CD14-positive monocyte (primary cell): ENCODE data around the gene DBF4B. TPM values are rescaled to one million over a fixed set of nuclear protein-coding genes. Genes with fewer than 3 reads are reported as not detected.
"Not testable (repeated sequence)": the region's sequence is repeated elsewhere in the genome, so short reads cannot be mapped to it uniquely, and the experiment has no call there.

ENCODE experiments used
- DNase-seq, 3 donors: peaks; one replicate each; pipeline ENCODE4 v3.0.0-alpha.2; 2011 to 2022
- H2AFZ ChIP-seq: 2 replicates; pipeline ENCODE4 v1.6.0; 2012; ENCODE audit warnings: mild to moderate bottlenecking, low read depth, low read length, inconsistent platforms; ENCODE audit not compliant: insufficient read depth, poor library complexity, severe bottlenecking
- H3K27ac ChIP-seq, 2 donors: 1 replicate in 1 of 2; 2 replicates in 1 of 2; pipeline ENCODE4 v1.5.1; 2012 to 2013; ENCODE audit warnings: low read length in 2 of 2, control low read depth in 1 of 2, inconsistent platforms in 1 of 2, low read depth in 1 of 2, mild to moderate bottlenecking in 1 of 2
- H3K27me3 ChIP-seq, 2 donors: one replicate each; pipeline versions ENCODE4 v1.6.0 to v1.6.1; 2011 to 2013; ENCODE audit warnings: low read length in 2 of 2; ENCODE audit not compliant: control insufficient read depth in 2 of 2, insufficient read depth in 2 of 2
- H3K36me3 ChIP-seq, 2 donors: replicated peaks in 1 of 2; 1 replicate in 1 of 2; 2 replicates in 1 of 2; pipeline versions ENCODE4 v1.5.1 to v1.6.1; 2012 to 2013; ENCODE audit warnings: low read length in 2 of 2, control low read depth in 1 of 2, inconsistent platforms in 1 of 2, mild to moderate bottlenecking in 1 of 2; ENCODE audit not compliant: insufficient read depth in 2 of 2, control insufficient read depth in 1 of 2
- H3K4me1 ChIP-seq, 2 donors: 1 replicate in 1 of 2; 2 replicates in 1 of 2; pipeline versions ENCODE4 v1.5.1 to v1.6.1; 2012 to 2013; ENCODE audit warnings: low read length in 2 of 2, control low read depth in 1 of 2, inconsistent platforms in 1 of 2, mild to moderate bottlenecking in 1 of 2, moderate library complexity in 1 of 2; ENCODE audit not compliant: insufficient read depth in 2 of 2, control insufficient read depth in 1 of 2
- H3K4me2 ChIP-seq: replicated peaks from 2 replicates; pipeline ENCODE3; 2012; ENCODE audit warnings: low read length, moderate library complexity, mild to moderate bottlenecking; ENCODE audit not compliant: poor library complexity, severe bottlenecking; ENCODE audit errors: extremely low read depth
- H3K4me3 ChIP-seq, 3 experiments: fragments of 200-600 bp in 1 of 3; sonication (generic) in 1 of 3; replicated peaks in 1 of 3; 1 replicate in 2 of 3; 2 replicates in 1 of 3; pipeline ENCODE4 v1.5.1; 2011 to 2013; ENCODE audit warnings: low read length in 3 of 3, mild to moderate bottlenecking in 3 of 3, control low read depth in 2 of 3, low read depth in 2 of 3, inconsistent platforms in 1 of 3, moderate library complexity in 1 of 3
- H3K79me2 ChIP-seq: 2 replicates; pipeline ENCODE4 v1.6.0; 2012; ENCODE audit warnings: mild to moderate bottlenecking, control low read depth, inconsistent platforms, low read length, moderate library complexity; ENCODE audit not compliant: insufficient read depth
- H3K9ac ChIP-seq: 2 replicates; pipeline ENCODE4 v1.6.0; 2017; ENCODE audit warnings: low read length, mild to moderate bottlenecking; ENCODE audit not compliant: insufficient read depth, poor library complexity, severe bottlenecking
- H3K9me3 ChIP-seq, 2 donors: replicated peaks in 1 of 2; 1 replicate in 1 of 2; 2 replicates in 1 of 2; pipeline versions ENCODE4 v1.5.1 to v1.6.1; 2012 to 2013; ENCODE audit warnings: low read length in 2 of 2, control low read depth in 1 of 2; ENCODE audit not compliant: control insufficient read depth in 1 of 2, insufficient read depth in 1 of 2
- H4K20me1 ChIP-seq: 2 replicates; pipeline ENCODE4 v1.6.0; 2012; ENCODE audit warnings: mild to moderate bottlenecking, low read length, control low read depth, moderate library complexity; ENCODE audit not compliant: insufficient read depth
- H3K27ac Mint-ChIP-seq, 7 donors: one replicate each; pipeline ENCODE4 v1.8.0; 2020; ENCODE audit warnings: mild to moderate bottlenecking in 7 of 7, mixed read lengths in 7 of 7, moderate library complexity in 6 of 7, inconsistent platforms in 2 of 7
- H3K27me3 Mint-ChIP-seq, 3 donors: one replicate each; pipeline ENCODE4 v1.8.0; 2021 to 2022; ENCODE audit warnings: low read depth in 3 of 3, mild to moderate bottlenecking in 3 of 3, mixed read lengths in 3 of 3, moderate library complexity in 3 of 3, inconsistent platforms in 1 of 3
- H3K36me3 Mint-ChIP-seq, 2 donors: one replicate each; pipeline ENCODE4 v1.8.0; 2020; ENCODE audit warnings: mixed read lengths in 2 of 2, inconsistent platforms in 1 of 2, mild to moderate bottlenecking in 1 of 2
- H3K4me1 Mint-ChIP-seq: one replicate; pipeline ENCODE4 v1.8.0; 2020; ENCODE audit warnings: mild to moderate bottlenecking, mixed read lengths
- H3K4me3 Mint-ChIP-seq, 2 donors: one replicate each; pipeline ENCODE4 v1.8.0; 2020; ENCODE audit warnings: mild to moderate bottlenecking in 2 of 2, mixed read lengths in 2 of 2, moderate library complexity in 1 of 2
- H3K9me3 Mint-ChIP-seq, 7 donors: one replicate each; pipeline ENCODE4 v1.8.0; 2020 to 2022; ENCODE audit warnings: mixed read lengths in 7 of 7, mild to moderate bottlenecking in 6 of 7, moderate library complexity in 6 of 7, inconsistent platforms in 2 of 7
- CTCF ChIP-seq: fragments of 200-600 bp; IDR thresholded peaks from one replicate; pipeline ENCODE4 v1.8.0; 2022; ENCODE audit warnings: antibody characterized with exemption, mild to moderate bottlenecking
- WGBS: methylation state at CpG from one replicate; pipeline ENCODE4 v1.1.5; 2013; ENCODE audit warnings: missing lambda C conversion rate; ENCODE audit not compliant: insufficient coverage; 5-methylcytosine and 5-hydroxymethylcytosine counted together
- intact Hi-C, 2 donors: fragments of 100-400 bp; cut with micrococcal nuclease; formaldehyde crosslinking; loops; one replicate each; pipeline versions ENCODE4 v1.15.0 to v1.15.1; 2023
- polyA plus RNA-seq, 3 donors: library from polyadenylated mRNA; depleted of rRNA in 1 of 3; unstranded in 2 of 3; stranded (reverse) in 1 of 3; fragments of 300-500 nt in 2 of 3; fragments of >200 nt in 1 of 3; fragmentation: Illumina TruSeq in 2 of 3; gene quantifications; 1 replicate in 2 of 3; 2 replicates in 1 of 3; pipeline ENCODE4 v1.2.3, GENCODE V29; 2012 to 2021

Gene DBF4B
- polyA plus RNA-seq, 3 donors: 0.23 to 2.9 (median 0.34) TPM

GRCh38 chr17:44754276-44754675 lies 45.8 kb downstream of the DBF4B start:
- intact Hi-C loops: no loop called here
- H2AFZ ChIP-seq: no peak overlapping the region
- H3K79me2 ChIP-seq: no peaks in the 10 kb centered on the region
- H3K27ac Mint-ChIP-seq: no peak overlapping the region
- H3K36me3 ChIP-seq: peaks cover 19 to 28% of the 10 kb centered on the region in 2 donors
- TF ChIP-seq CTCF: no peak
- peaks cover 0 to 6% of the 10 kb centered on the region in 2 donors for H3K9me3 ChIP-seq
- no peak overlapping the region for H3K4me3 Mint-ChIP-seq
- no peak for DNase-seq
- peaks cover 2 to 6% of the 10 kb centered on the region in 2 donors for H3K4me1 ChIP-seq
- H3K4me3 ChIP-seq: no peak overlapping the region
- 88% methylated on average over 7 of the region's 7 CpGs for WGBS
- H3K4me1 Mint-ChIP-seq: peaks cover 2% of the 10 kb centered on the region
- H3K36me3 Mint-ChIP-seq: peaks cover 24 to 25% of the 10 kb centered on the region in 2 donors
- no peak overlapping the region for H3K4me2 ChIP-seq
- no peak overlapping the region for H3K27ac ChIP-seq
- no peaks in the 10 kb centered on the region for H4K20me1 ChIP-seq
- peaks cover 0 to 9% (median 0%) of the 10 kb centered on the region in 7 donors for H3K9me3 Mint-ChIP-seq
- H3K9ac ChIP-seq: no peak overlapping the region
- H3K27me3 ChIP-seq: peaks cover 16 to 20% of the 10 kb centered on the region in 2 donors
- peaks cover 26 to 33% (median 27%) of the 10 kb centered on the region in 3 donors for H3K27me3 Mint-ChIP-seq

DNA sequence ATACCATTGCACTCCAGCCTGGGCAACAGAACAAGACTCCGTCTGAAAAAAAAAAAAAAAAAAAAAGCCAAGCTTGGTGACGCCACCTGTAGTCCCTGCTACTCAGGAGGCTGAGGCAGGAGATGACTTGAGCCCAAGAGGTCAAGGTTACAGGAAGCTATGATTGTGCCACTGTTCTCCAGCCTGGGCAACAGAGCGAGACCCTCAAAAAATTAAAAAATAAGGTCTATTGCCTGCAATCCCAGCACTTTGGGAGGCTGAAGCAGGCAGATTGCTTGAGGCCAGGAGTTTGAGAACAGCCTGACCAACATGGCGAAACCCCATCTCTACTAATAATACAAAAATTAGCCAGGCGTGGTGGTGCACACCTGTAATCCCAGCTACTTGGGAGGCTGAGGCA lies 46.7 kb downstream of the DBF4B start:
- peaks cover 11 to 19% of the 10 kb centered on the region in 2 donors for H3K36me3 ChIP-seq
- DNase-seq, H3K27ac Mint-ChIP-seq, H4K20me1 ChIP-seq, H3K9me3 Mint-ChIP-seq, H3K4me3 Mint-ChIP-seq, H3K4me1 ChIP-seq, H3K4me1 Mint-ChIP-seq, H3K79me2 ChIP-seq, H3K9me3 ChIP-seq, H3K4me3 ChIP-seq, H3K27ac ChIP-seq, H2AFZ ChIP-seq, H3K9ac ChIP-seq, H3K4me2 ChIP-seq, intact Hi-C loops: not testable (repeated sequence)
- Mint-ChIP-seq H3K27me3 (peaks cover 33 to 42% (median 36%) of the 10 kb centered on the region in 3 donors), H3K36me3 (peaks cover 18 to 19% of the 10 kb centered on the region in 2 donors)
- H3K27me3 ChIP-seq: peaks cover 22 to 29% of the 10 kb centered on the region in 2 donors
- 100% methylated on average over 2 of the region's 5 CpGs for WGBS
